G401.6 (cell line): ENCODE results near the gene CMIP.
"Not testable (repeated sequence)": the region's sequence is repeated elsewhere in the genome, so short reads cannot be mapped to it uniquely, and the experiment has no call there.

Experiments used
- FAIRE-seq: peaks from 2 replicates; lab custom pipeline; 2012; peaks lifted over from hg19 to GRCh38; lab: Jason Lieb, UNC

CMIP gene

DNA sequence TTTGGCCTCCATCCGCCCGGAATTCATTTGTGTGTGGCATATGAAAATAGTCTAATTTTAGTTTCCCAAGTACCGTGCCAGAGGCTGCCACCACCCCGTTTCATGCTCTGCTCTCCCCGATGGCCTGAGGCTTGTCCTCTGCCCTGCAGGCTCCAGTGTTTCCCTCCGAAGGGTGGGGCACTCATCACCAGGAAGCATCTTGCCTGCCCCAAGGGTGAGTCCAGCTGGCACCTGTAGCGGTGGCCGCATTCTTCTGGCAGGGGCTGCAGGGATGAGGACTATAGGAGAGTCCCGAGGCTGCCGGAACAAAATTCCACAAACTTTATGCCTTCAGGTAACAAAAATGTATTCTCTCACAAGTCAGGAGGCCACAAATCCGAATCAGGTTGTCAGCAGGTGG lies 23.1 kb upstream of the CMIP start:
- no peak for FAIRE-seq

DNA sequence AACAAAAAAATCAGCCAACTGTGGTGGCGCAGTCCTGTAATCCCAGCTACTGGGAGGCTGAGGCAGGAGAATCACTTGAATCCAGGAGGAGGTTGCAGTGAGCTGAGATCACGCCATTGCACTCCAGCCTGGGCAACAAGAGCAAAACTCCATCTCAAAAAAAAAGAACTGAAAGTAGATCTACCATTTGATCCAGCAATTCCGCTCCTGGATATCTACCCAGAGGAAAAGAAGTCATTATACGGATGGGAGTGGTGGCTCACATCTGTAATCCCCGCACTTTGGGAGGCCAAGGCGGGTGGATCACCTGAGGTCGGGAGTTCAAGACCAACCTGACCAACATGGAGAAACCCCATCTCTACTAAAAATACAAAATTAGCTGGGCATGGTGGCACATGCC lies 22.5 kb upstream of the CMIP start:
- FAIRE-seq: not testable (repeated sequence)

DNA sequence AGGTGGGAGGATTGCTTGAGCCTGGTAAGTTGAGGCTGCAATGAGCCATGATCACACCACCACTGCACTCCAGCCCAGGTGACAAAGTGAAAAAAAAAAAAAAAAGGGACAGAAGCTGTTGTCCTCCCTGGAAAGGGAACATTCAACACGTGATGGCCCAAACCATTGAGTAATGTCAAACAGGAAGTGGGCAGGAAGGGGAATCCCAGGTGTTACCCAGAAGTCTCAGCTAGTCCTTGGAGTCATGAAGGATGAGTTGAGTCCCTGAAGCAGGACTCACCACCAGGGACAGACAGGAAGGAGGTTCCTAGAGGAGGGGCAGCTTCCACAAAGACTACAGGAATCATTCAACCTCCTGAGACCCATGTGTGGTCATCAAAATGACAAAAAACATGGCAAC lies 19.8 kb upstream of the CMIP start:
- FAIRE-seq: no peak

DNA sequence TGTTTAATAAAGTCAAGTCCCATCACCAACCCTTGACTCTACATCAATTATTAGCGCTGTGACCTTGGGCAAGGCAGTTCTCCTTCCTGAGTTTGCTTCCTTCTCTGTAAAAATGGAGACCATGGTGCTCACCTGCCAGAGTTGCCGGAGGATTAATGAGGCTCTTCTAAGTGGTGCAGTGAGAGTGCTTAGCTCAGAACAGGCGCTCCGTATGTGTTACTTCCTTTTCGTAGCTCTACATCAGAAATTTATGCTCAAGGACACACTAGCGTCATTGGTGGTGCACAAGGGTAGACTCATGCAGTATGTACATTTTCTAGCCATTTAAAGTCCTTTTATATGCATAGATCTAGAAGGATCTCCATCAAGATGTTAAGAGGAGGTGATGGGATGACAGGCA lies 17.4 kb upstream of the CMIP start:
- no peak for FAIRE-seq

DNA sequence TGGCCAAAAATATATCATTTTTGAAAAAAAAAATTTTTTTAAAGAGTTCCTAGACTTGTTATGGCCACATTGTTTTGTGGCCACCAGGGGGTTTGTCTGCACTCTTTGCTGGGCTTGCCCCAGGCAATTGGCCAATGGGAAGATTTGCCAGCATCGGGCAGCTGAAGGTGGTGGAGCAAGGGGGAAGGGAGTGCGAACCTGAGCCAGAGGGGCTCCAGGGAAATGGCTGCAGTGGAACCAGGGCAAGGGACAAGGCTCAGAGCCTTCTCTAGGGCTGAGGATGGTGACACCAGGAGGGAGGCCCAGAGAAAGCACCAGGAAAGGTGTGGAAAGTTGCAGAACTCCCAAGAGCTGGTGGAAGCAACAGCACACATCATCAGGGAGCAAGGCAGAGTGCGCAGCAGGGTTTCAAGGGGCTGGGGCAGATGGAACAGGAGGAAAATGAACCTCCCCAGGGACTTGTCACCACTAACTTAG lies 15.5 kb upstream of the CMIP start:
- no peak for FAIRE-seq

DNA sequence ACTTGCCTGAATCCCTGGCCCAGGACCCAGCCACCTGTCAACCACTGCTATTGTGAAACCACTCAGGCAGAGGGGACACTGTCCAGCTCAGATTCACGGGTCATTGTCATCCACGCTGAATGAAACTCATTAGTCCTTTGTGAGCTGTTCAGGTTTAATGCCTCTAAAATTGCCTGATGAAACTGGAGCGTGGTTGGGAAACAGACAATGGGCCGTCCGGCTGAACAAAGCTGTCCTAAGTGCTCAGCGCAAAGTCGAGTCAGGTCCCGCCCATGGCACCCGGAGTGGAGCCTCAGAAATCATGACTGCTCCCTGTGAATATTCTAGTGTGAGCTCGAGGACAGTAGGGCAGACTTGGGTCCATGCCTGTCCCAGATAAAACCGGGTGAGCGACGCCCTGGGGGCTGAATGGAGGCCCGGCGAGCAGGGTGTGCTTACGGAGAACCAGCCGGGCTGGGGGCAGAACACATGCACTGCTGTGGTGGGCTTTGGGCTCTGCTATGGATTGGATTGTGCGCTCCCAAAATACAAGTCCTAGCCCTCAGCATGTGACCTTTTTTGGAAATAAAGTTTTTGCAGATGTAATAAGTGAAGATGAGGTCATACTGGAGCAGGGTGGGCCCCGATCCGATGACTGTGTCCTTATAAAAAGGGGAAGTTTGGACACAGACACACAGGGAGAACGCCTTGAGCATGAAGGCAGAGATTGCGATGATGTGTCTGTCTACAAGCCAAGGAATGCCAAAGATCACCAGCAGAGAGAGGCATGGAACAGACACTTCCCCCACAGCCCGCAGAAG lies 12.9 kb upstream of the CMIP start:
- no peak for FAIRE-seq

DNA sequence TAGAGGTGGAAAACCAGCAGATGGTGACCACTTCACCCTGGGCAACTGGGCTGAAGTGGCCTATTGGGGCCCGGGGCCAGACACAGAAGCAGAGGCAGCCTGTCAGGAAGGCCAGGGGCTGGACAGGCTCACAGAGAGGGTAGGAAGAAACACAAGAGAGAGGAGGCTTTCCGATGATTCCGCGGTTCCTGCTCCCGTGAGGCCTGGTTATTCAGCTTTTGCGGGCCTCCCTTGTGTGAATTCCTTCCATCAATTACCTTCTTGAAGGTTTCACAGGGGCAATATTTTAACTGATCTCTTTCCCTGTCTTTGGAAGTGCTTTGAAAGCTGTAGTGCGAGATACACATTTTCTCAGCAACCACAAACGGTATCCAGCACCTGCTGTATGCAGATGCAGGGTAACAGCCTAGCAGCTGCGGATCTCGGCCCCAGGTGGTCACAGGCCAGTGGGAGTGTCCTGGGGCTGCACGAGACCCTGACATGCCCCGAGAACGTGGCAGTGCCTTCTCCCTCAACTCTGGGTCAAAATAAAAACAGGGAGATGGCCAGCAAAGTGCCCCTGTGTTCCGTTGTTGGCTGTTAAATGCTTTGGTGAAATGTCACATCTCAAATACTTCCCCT lies 11.6 kb upstream of the CMIP start:
- no peak for FAIRE-seq

DNA sequence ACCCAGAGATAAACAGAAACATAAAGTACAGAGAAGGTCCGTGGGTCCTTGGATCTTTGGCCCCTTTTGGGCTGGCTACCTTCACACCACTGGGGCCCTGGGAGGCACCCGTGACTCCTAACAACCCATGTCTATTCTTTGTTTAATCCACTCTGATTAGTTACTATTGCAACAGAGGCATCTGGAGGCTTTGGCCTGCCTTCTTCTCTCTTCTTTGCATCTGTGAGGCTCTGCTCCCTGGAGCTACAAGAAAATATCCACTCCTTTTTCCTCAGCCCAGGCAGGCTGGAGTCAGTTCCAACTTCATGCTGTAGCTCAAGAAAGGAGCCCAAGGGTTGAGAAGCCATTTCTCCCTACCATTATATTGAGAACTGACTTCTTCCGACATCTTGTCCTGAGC lies 9.5 kb upstream of the CMIP start:
- FAIRE-seq: no peak

DNA sequence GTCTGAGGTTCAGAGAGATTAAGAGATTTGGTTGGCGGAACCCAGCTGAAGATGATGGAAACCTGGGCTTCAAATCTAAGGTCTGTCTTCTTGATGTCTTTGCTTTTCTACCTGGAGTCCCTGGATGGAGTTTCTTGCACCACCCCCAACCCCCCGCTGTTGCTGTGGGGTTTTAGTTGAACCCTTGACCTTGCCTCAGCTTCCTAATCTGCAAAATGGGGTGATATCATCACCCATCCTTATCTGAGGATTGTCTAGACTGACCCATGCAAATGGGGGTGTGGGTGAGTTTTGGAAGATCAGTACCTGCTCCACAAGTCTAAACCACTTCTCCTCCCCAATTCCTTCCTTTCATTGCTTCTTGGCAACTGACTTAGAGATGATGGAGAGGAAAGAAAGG lies 9.0 kb upstream of the CMIP start:
- no peak for FAIRE-seq

DNA sequence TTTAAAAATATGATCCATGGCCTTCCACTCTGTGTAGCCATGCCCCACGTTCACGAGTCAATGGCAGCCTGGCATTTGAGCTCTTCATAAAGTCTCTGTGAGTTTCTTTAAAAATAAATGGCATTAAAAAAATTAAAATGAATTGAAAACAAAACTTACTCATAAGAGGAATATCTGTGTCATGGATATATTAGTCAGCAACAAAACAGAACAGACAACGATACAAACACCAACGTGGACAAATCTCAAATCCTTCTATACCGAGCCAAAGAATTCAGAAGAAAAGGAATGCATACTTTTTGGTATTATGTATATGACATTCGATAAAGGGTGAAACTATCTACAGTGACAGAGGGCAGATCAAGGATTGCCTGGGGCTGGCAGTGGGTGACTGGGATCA lies 8.2 kb upstream of the CMIP start:
- FAIRE-seq: no peak

DNA sequence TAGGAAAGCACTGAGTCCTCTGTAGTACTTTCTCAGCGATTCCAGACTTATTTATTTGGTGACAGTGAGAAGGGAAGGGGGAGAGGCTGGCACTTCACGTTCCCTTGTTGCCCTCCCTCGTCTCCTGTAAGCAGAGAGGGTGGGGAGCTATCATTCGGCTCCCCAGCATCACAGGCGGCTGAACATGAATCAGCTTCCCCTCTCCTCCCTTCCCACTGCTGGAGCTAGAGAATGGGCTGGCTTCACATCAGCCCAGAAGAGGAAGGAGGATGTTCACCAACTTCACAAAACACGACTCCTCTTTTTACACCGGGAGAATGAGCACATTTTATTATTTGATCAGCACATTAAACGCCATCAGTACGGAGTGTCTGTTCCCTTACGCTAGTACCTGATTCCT lies 6.7 kb upstream of the CMIP start:
- FAIRE-seq: no peak

DNA sequence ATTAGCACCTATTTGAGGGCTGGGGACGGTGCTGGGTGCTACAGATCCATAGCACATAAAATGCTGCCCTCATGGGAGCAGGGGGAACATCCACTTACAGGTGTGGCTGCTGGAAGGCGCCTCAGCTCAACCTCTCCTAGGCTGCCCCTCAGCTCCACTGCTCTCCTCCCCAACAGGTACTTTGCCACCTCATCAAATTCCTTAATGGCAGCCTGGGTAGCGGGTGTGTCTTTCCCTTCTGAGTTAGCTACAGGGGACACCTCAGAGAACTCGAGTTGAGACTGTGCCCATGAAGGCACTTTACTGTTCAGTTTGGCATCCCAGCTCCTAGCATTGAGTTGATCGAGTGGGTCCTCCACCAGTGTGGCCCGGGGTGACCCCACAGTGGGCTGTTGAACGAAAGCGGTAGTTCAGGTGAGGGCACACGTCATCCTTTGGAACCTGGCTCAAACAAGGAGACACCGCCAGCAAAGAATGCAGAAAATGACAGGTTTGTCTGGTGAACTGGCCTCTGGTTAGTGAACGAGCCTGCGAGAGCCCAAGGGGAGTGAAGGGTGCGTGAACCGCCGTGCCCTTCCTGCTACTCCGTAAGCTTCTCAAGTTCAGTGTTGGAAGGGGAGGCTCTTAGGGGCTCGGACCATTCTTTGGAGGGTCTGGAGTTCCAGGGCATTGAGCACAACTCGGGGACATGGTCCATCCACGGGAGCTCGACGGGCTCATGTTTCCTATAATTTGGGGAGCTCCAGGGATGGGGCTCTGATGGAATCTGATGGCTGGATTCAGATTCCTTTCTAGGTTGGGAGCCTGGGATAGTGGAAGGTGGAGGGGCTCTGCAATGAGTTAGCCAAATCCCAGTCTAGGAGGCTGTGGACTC lies 3.5 kb upstream of the CMIP start:
- FAIRE-seq: no peak

DNA sequence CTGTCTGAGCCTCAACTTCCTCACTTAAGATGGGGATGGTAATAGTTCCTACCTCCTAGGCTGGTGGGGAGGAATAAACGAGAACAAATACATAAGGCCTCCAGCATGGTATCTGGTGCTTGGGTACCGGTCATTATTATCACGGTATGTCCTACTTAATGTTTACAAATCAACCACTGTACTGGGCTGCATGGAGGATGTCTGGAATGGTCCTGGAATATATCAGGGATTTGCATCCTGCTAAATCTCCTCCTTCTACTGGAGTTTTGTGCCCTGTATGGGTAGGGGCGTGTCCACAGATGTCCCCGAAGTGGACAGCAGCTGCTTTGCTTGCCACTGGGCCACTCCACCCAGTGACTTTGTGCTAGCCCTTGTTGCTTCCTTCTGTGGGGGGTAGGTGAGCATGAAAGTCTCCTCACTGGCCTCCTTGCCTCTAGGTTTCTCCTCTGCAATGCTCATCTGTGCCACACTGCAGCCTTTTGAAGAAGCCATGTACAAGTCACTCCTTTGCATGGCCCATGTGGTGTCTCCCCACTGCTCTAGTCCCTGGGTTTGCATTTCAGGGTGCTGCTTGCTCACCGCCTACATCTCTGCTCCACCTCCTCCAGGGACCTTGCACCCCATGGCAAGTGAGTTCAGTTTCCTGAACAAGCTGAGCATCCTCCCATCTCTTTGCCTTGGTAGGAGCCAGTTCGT lies 2.2 kb upstream of the CMIP start:
- FAIRE-seq: no peak

DNA sequence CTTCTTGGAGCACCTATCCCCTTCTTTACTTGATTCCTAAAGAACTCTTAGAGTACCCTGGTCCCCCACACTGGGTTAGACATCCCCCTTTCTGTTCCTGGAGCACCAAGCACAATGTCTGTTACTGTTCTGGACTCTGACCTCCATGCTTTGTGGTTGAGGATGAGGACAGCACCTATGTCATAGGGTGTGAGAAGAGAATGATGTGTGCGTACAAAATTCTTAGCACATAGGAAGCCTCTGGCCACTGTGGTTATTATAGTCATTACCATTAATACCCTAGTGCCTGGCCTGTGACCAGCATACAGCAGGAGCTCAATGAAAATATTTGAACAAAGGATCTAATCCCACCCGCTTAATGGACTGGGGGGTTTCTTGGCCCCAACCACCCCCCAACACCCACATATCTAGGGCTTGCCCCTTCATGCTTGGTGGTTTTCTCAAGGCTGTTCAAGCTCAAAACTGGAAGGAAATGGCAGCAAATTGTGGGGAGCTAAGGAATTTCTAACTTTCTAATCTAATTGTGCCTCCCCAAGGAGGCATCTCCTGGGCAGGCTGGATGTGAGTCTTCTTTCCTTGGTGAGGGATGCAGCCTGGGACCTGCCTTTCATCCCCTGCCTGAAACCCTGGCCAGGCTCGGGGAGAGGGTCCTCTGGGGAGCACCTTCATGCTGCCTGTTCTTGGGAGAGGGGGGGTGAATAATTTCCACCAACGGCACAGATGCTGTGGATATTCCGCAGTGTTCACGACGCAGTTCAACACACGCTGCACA lies 1.5 kb upstream of the CMIP start:
- FAIRE-seq: no peak

DNA sequence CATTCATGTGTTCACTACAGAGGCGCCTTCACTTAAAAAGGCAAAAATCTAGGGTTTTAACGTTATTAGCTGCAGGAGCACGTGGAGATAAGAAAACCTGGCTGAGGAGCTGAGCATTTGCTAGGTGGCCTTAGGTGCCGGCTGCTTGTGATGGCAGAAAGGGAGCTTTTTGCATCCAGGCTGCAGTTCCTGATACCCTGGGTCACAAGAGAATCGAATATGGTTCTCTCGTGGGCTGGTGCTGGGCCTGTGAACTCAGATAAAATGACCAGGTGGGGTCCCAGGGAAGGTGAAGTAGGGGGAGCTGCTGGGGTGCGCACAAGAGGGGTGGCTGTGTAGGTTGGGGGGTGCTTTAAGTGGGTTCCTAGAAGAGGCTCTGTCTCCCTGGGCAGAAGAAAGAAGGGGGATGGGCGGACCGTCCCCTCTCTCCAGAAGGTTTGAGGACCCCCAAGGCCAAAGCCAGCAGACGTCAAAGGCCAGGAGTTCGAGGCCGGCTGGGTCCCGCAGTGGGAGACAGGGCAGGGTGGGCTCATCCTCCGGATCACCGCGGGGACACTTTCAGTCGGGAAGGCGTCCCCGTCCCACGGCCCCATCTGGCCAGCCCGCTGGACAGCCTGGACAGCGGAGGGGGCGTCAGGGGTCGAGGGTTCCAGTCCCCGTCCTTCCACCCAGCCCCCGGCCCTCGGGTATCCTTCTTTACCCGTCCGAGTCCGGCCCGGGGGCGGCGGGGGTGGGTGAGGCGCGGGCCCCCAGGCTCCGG lies 740 bp upstream of the CMIP start:
- FAIRE-seq: no peak

DNA sequence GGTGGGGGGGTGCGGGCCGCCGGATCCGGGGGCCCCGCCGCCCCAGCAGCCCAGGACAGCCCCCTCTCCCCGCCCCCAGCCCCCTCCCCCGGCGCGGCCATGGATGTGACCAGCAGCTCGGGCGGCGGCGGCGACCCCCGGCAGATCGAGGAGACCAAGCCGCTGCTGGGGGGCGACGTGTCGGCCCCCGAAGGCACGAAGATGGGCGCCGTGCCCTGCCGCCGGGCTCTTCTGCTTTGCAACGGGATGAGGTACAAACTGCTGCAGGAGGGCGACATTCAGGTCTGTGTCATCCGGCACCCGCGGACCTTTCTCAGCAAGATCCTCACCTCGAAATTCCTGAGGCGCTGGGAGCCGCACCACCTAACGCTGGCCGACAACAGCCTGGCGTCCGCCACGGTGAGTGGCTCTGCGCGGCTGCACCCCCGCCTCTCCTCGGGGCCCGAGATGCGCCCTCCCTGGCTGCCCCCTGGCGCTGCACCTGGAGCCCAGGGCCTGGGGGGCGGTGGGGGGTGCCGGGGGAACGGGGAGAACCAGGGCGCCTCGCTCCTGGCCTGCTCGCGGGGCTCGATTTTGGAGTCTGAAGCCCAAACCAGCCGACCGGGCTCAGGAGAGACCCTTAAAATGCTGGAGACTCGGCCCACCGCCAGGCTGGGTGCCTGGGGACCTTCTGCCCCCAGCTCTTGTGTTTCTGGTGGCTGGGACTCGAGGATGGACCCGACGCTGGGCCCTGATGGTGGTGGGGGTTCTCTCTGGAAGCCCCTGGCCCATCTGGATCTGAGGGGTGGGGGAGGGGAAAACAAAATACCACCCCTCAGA lies 744 bp downstream of the CMIP start:
- no peak for FAIRE-seq

DNA sequence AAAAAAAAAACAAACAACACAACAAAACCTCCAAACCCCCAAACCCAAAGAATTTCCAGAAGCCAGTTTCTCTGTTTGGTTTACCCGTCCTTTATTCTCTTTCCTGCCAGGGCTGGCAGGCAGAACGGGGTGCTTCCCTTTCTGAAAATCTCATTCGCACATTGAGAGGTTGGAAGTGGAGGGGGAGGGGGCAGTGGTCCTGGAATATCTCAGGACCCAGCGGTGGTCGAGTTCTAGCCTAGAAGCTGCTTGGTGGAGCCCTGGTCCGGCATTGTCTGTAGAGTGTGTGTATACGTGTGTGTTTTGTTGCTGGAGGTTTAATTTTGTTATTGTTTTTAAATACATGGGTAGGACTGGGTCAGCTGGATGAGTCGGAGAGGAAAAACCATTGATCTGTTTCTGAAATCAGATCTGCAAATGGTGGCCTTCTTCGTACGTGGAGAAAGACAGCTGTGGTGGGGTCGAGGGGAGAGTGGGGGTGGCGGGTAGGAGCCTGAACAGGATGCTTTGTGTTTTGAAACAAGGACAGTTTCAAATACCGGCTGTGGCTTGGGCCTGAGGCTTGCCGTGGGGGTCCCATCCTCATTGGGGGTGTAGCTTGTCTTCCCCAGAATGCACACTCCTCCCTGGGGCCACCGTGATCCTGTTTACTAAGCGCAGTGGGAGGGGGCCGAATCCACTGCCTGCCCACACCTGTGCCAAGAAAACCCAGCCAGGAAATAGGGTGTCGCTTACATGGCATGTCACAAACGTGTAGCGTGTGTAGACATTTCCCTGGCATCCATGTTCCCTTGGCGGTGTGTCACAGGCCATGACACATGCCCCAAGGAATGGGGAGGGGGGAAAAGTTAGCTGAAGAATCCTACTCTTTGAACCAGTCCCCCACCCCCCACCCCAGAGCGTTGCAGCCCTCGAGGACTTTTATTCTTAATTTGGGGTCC lies 1.6 kb downstream of the CMIP start:
- FAIRE-seq: no peak

DNA sequence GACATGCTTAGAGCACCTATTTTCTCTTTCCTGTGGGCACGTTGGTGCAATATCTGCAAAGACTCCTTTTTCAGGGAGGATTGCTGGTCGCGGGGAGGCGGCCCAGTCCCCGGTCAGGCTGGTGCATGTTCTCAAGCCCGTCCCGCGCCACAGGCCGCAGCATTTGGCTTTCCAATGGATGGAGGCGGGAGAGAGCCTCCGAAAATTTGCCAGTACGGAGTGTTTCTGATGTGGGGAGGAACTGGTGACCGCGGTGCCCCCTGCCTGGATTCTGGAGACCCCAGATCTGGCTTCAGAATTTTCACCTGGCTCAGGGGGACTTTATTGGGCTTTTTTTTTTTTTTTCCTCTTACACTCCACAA lies 2.3 kb downstream of the CMIP start:
- no peak for FAIRE-seq
